ENCODE results near the gene DNM3. TPM values are rescaled to one million over a fixed set of nuclear protein-coding genes. Genes with fewer than 3 reads are reported as not detected.

DNM3 gene
- total and polyA plus RNA-seq, 9 donors = 3.1 to 6.5 (median 4.4) TPM

DNA sequence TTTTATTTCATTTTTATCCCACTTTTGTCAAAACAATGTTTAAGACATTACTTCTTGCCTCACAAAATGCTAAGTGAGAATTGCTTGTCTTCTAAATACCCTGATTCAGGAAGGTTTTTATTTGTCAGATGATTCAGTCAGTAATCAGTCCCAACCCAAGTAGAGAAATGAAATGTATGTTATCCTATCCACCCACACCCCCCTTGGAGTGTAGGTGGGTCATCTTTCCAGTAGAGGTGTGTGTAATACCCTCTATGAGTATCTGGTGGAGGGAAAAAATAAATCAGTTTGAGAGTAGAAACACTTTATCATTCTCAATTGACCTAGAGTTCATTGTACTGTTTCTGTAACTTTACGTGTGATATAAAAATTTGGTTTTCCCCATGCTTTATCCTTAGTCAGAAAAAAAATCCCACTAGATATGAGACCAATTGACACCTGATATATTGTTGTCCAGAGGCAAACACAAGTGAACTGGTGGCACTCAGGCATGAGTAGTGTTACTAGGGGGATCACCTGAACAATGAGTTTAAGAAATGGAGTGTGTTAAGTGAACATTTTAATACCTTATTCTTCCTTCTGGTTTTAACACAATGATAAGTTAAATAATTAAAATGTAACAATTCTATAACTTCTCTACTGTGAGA lies 425.4 kb downstream of the DNM3 start:
- Histone ChIP-seq H3K36me3 (no peaks in the 10 kb centered on the region), H3K9me3 (no peaks in the 10 kb centered on the region), H3K27me3 (no peaks in the 10 kb centered on the region), H3K27ac (no peak overlapping the region), H3K4me3 (no peak overlapping the region), H3K4me1 (ENCODE audit: insufficient read depth) (no peaks in the 10 kb centered on the region)
- TF ChIP-seq EP300 (IDR thresholded peaks at IDR 0.05) = no peak
- TF ChIP-seq POLR2A (IDR thresholded peaks at IDR 0.05) = no peak
- TF ChIP-seq, protein P1, sequence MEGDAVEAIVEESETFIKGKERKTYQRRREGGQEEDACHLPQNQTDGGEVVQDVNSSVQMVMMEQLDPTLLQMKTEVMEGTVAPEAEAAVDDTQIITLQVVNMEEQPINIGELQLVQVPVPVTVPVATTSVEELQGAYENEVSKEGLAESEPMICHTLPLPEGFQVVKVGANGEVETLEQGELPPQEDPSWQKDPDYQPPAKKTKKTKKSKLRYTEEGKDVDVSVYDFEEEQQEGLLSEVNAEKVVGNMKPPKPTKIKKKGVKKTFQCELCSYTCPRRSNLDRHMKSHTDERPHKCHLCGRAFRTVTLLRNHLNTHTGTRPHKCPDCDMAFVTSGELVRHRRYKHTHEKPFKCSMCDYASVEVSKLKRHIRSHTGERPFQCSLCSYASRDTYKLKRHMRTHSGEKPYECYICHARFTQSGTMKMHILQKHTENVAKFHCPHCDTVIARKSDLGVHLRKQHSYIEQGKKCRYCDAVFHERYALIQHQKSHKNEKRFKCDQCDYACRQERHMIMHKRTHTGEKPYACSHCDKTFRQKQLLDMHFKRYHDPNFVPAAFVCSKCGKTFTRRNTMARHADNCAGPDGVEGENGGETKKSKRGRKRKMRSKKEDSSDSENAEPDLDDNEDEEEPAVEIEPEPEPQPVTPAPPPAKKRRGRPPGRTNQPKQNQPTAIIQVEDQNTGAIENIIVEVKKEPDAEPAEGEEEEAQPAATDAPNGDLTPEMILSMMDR (IDR thresholded peaks at IDR 0.05) = no peak
- no peak for DNase-seq
- intact Hi-C loops (cut with DNase I) = no loop called here
- 94 to 98% (median 94%) methylated on average over 1 of the region's 1 CpG for WGBS, 3 donors

DNA sequence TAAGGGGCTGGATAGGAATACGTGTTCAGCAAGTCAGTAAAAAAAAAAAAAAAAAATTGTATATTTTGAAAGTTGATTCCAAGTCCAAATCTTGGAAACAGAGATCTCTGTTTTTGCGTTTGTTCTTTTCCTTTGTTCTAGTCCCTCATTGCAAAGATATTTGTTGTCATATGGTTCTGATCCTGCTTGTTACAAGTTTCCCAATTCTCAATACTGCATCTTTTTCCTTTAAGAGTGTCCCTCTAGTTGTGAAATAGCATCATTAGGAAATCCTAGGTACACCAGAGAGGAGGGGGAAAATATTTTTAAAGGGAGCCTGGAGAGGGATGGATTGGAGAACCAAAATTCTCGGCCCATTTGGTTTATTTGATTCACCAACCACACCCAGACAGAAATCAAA lies 426.9 kb downstream of the DNM3 start:
- intact Hi-C loops (cut with DNase I) = no loop called here
- Histone ChIP-seq H3K27ac (no peak overlapping the region), H3K9me3 (no peaks in the 10 kb centered on the region), H3K4me1 (ENCODE audit: insufficient read depth) (no peaks in the 10 kb centered on the region), H3K27me3 (no peaks in the 10 kb centered on the region), H3K36me3 (no peaks in the 10 kb centered on the region), H3K4me3 (no peak overlapping the region)
- 94 to 97% (median 95%) methylated on average over 3 of the region's 3 CpGs for WGBS, 3 donors
- DNase-seq = no peak
- no peak for TF ChIP-seq POLR2A (IDR thresholded peaks at IDR 0.05)

DNA sequence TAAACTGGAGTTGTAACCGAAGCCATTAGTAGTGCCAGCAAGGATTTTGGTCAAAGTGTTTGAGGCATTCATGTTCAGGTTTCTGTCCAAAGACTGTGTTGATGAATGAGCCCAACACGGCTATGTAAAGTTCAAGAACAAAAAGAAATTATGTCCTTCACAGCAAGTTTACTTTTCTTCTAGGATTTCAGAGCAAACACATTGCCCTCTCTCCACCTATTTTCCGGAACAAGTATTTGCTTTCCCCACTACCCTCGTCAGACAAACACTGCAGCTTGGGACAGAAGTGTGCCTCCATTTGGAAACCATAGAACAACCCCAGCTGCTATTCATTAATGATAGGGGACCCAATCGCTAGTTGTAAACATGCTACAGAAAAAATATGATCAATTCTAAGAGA lies 427.8 kb downstream of the DNM3 start:
- Histone ChIP-seq H3K9me3 (no peaks in the 10 kb centered on the region), H3K27ac (no peak overlapping the region), H3K4me1 (ENCODE audit: insufficient read depth) (no peaks in the 10 kb centered on the region), H3K27me3 (no peaks in the 10 kb centered on the region), H3K4me3 (no peak overlapping the region), H3K36me3 (no peaks in the 10 kb centered on the region)
- 75 to 88% (median 79%) methylated on average over 5 of the region's 5 CpGs for WGBS, 3 donors
- DNase-seq = no peak
- TF ChIP-seq POLR2A (IDR thresholded peaks at IDR 0.05) = no peak
- TF ChIP-seq EP300 (IDR thresholded peaks at IDR 0.05) = no peak
- TF ChIP-seq, protein P1 (IDR thresholded peaks at IDR 0.05) = no peak
- intact Hi-C loops (cut with DNase I) = no loop called here

DNA sequence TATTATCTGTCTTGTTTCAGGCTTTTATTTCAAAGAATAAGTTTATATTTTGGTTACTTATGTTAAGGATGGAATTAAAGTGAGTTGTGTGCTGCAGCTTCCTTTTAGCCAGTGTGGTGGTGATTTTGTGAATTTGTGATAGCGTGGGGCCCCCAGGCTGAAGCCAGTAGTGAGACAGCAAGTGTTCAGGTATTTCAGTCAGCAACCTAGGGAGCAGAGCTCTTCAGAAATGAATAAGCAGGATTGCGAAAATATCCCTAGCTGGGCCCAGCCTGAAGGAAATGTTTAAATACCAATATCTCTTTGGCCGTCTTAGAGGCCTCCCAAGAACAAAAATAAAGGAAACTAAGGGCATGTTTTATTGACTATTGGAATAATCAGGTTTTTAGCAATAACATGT lies 428.3 kb downstream of the DNM3 start:
- Histone ChIP-seq H3K27ac (no peak overlapping the region), H3K4me3 (no peak overlapping the region), H3K4me1 (ENCODE audit: insufficient read depth) (no peaks in the 10 kb centered on the region), H3K27me3 (no peaks in the 10 kb centered on the region), H3K36me3 (no peaks in the 10 kb centered on the region), H3K9me3 (no peaks in the 10 kb centered on the region)
- 41 to 68% (median 42%) methylated on average over 3 of the region's 3 CpGs for WGBS, 3 donors
- intact Hi-C loops (cut with DNase I) = no loop called here
- TF ChIP-seq, protein P1 (IDR thresholded peaks at IDR 0.05) = no peak
- TF ChIP-seq POLR2A (IDR thresholded peaks at IDR 0.05) (no peak), EP300 (IDR thresholded peaks at IDR 0.05) (no peak)
- DNase-seq = no peak

DNA sequence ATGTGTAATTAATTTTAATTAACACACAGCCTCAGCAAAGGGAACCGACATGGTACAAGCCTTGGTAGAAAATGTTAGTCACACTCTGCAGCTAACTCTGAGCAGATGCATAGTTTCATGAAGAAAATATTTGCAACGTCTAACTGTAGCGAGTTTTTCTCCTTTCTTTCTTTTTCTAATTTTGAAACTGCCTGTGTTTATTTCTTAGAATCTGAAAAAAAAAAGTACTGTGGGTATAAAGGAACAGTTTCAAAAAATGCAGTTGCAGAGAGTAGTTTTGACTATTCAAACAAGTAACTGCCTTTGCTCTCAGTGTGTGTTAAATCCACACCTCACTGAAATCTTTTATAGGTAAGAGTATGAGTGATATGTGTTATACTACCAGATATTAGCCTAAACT lies 429.3 kb downstream of the DNM3 start:
- Histone ChIP-seq H3K27me3 (no peaks in the 10 kb centered on the region), H3K27ac (no peak overlapping the region), H3K36me3 (no peaks in the 10 kb centered on the region), H3K9me3 (no peaks in the 10 kb centered on the region), H3K4me1 (ENCODE audit: insufficient read depth) (no peaks in the 10 kb centered on the region), H3K4me3 (no peak overlapping the region)
- intact Hi-C loops (cut with DNase I) = no loop called here
- TF ChIP-seq EP300 (IDR thresholded peaks at IDR 0.05) = no peak
- TF ChIP-seq, protein P1 (IDR thresholded peaks at IDR 0.05) = no peak
- no peak for TF ChIP-seq POLR2A (IDR thresholded peaks at IDR 0.05)
- DNase-seq = no peak
- 4 to 6% (median 5%) methylated on average over 3 of the region's 3 CpGs for WGBS, 3 donors
